Measurements from ENCODE around the gene HENMT1.
"Not testable (repeated sequence)": the region's sequence is repeated elsewhere in the genome, so short reads cannot be mapped to it uniquely, and the experiment has no call there.

Gene HENMT1

GRCh38 chr1:108703939-108704338, 43.0 kb upstream of the HENMT1 start:
- no peak overlapping the region for H3K9ac ChIP-seq
- H3K4me2 ChIP-seq: no peak overlapping the region
- no peaks in the 10 kb centered on the region for H3K4me1 ChIP-seq (ENCODE audit: low read depth, poor library complexity, severe bottlenecking)
- no peaks in the 10 kb centered on the region for H3K79me2 ChIP-seq (ENCODE audit: insufficient read depth, low read depth)
- no peak overlapping the region for H2AFZ ChIP-seq (ENCODE audit: low read depth)
- H3K4me3 ChIP-seq (IDR thresholded peaks at IDR 0.05; ENCODE audit: insufficient read depth, low read depth, low read length): no peak overlapping the region
- TF ChIP-seq, protein P1, sequence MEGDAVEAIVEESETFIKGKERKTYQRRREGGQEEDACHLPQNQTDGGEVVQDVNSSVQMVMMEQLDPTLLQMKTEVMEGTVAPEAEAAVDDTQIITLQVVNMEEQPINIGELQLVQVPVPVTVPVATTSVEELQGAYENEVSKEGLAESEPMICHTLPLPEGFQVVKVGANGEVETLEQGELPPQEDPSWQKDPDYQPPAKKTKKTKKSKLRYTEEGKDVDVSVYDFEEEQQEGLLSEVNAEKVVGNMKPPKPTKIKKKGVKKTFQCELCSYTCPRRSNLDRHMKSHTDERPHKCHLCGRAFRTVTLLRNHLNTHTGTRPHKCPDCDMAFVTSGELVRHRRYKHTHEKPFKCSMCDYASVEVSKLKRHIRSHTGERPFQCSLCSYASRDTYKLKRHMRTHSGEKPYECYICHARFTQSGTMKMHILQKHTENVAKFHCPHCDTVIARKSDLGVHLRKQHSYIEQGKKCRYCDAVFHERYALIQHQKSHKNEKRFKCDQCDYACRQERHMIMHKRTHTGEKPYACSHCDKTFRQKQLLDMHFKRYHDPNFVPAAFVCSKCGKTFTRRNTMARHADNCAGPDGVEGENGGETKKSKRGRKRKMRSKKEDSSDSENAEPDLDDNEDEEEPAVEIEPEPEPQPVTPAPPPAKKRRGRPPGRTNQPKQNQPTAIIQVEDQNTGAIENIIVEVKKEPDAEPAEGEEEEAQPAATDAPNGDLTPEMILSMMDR (conservative IDR thresholded peaks at IDR 0.05; ENCODE audit: low read depth, low read length): no peak
- H4K20me1 ChIP-seq (ENCODE audit: insufficient read depth): no peaks in the 10 kb centered on the region
- no peak overlapping the region for H3K27ac ChIP-seq
- 0 out of 2 replicates have a peak, but pooled peaks cover 2% of the 10 kb centered on the region for H3K36me3 ChIP-seq (ENCODE audit: insufficient read depth)
- no peaks in the 10 kb centered on the region for H3K27me3 ChIP-seq (ENCODE audit: insufficient read depth, low read depth)

- H3K27me3 ChIP-seq (ENCODE audit: insufficient read depth, low read depth); H3K79me2 ChIP-seq (ENCODE audit: insufficient read depth, low read depth); H3K4me1 ChIP-seq (ENCODE audit: low read depth, poor library complexity, severe bottlenecking); H3K27ac ChIP-seq; H4K20me1 ChIP-seq (ENCODE audit: insufficient read depth); H3K36me3 ChIP-seq (ENCODE audit: insufficient read depth); H3K4me3 ChIP-seq (IDR thresholded peaks at IDR 0.05; ENCODE audit: insufficient read depth, low read depth, low read length); H3K9ac ChIP-seq; H3K4me2 ChIP-seq; H2AFZ ChIP-seq (ENCODE audit: low read depth): not testable (repeated sequence)
Observed at GRCh38 chr1:108702109-108702508, 41.2 kb upstream of the HENMT1 start.

DNA sequence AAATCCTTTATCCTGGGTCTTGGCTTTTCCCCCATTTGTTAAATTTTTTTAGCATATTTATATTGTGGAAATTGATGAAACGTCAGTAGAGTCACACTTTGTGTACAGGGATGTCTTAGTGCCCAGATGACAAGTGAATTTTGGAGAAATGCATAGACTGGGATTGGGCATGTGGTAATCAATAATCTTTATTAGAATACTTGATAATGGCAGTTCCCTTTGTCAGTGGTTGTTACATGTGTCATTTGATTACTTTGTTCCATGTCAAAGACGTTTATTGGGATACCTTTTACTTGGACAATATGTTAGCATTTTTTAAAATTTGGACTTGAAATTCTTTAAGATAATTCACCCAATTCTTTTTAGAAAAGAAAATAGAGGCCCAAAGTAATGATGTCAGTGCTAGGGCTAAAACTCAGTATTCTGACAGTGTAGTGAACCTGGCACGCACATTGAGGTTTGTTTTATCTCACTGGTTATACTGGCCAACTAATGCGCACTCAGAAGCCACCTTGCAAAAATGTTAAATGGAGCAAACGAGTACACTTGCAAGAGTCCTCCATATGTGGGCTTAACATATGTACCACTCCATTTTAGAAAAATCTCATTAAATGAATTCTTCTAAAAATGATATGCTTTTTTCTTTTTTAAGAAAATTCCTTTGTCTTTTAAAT, 40.4 kb upstream of the HENMT1 start:
- Histone ChIP-seq H3K79me2 (ENCODE audit: insufficient read depth, low read depth) (peaks cover 5% of the 10 kb centered on the region; the same call in 1 of the 2 replicates), H3K27me3 (ENCODE audit: insufficient read depth, low read depth) (no peaks in the 10 kb centered on the region), H3K4me3 (IDR thresholded peaks at IDR 0.05; ENCODE audit: insufficient read depth, low read depth, low read length) (no peak overlapping the region), H3K4me2 (no peak overlapping the region), H2AFZ (ENCODE audit: low read depth) (no peak overlapping the region), H3K4me1 (ENCODE audit: low read depth, poor library complexity, severe bottlenecking) (no peaks in the 10 kb centered on the region), H3K9ac (no peak overlapping the region), H4K20me1 (ENCODE audit: insufficient read depth) (no peaks in the 10 kb centered on the region), H3K36me3 (ENCODE audit: insufficient read depth) (peaks cover 5% of the 10 kb centered on the region; the same call in 1 of the 2 replicates), H3K27ac (no peak overlapping the region)
- TF ChIP-seq, protein P1 (conservative IDR thresholded peaks at IDR 0.05; ENCODE audit: low read depth, low read length): no peak

DNA sequence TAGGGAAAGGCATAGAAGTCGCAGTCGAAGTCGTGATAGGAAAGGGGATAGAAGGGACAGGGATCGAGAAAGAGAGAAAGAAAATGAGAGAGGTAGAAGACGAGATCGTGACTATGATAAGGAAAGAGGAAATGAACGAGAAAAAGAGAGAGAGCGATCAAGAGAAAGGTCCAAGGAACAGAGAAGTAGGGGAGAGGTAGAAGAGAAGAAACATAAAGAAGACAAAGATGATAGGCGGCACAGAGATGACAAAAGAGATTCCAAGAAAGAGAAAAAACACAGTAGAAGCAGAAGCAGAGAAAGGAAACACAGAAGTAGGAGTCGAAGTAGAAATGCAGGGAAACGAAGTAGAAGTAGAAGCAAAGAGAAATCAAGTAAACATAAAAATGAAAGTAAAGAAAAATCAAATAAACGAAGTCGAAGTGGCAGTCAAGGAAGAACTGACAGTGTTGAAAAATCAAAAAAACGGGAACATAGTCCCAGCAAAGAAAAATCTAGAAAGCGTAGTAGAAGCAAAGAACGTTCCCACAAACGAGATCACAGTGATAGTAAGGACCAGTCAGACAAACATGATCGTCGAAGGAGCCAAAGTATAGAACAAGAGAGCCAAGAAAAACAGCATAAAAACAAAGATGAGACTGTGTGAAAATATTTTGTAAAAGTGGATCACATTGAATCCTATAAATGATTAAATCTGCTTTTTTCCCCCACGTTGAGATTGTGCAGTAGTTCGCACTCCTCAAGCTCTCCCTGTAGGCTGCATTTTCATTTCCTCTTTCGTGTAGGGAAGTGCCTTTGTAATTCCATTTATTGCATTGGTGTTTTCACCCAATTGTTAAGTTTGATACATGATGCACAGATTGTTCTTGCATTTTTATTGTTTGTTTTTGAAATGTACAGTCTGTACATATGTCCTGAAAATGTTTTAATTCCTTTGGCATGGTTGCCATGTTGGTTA, 38.8 kb upstream of the HENMT1 start:
- Histone ChIP-seq H3K27ac (no peak overlapping the region), H3K36me3 (ENCODE audit: insufficient read depth) (peaks cover 12% of the 10 kb centered on the region; the same call in 1 of the 2 replicates), H3K4me1 (ENCODE audit: low read depth, poor library complexity, severe bottlenecking) (peaks cover 11% of the 10 kb centered on the region)

More for the DNA sequence above, 38.8 kb upstream of the HENMT1 start:
- Histone ChIP-seq H3K4me3 (IDR thresholded peaks at IDR 0.05; ENCODE audit: insufficient read depth, low read depth, low read length) (no peak overlapping the region), H3K27me3 (ENCODE audit: insufficient read depth, low read depth) (no peaks in the 10 kb centered on the region), H3K4me2 (no peak overlapping the region), H3K79me2 (ENCODE audit: insufficient read depth, low read depth) (peaks cover 21% of the 10 kb centered on the region), H4K20me1 (ENCODE audit: insufficient read depth) (no peaks in the 10 kb centered on the region), H3K9ac (no peak overlapping the region), H2AFZ (ENCODE audit: low read depth) (no peak overlapping the region)
- TF ChIP-seq, protein P1 (conservative IDR thresholded peaks at IDR 0.05; ENCODE audit: low read depth, low read length): no peak
